CD4-positive, alpha-beta T cell (primary cell): Measurements from ENCODE around the gene CCDC182. TPM values are rescaled to one million over a fixed set of nuclear protein-coding genes. Genes with fewer than 3 reads are reported as not detected.

Source experiments
- ATAC-seq: fragments of 200-7000 bp; cut with Tn5 transposase; one replicate; pipeline ENCODE4 v1.10.0; 2022; ENCODE audit warnings: mild to moderate bottlenecking; ENCODE audit not compliant: poor library complexity
- CTCF ChIA-PET: fragments of 350-600 bp; sonication (Branson Sonifier 250); formaldehyde crosslinking; loops from one replicate; lab custom pipeline; 2021; ENCODE audit warnings: antibody characterized with exemption, inconsistent platforms; lab: Charles Lee
- POLR2A ChIA-PET: fragments of 350-600 bp; sonication (Branson Sonifier 250); formaldehyde crosslinking; loops from one replicate; lab custom pipeline; 2021; ENCODE audit warnings: antibody characterized with exemption, inconsistent platforms; lab: Charles Lee
- DNase-seq, 14 experiments: peaks; one replicate each; pipeline ENCODE4 v3.0.0-alpha.2; 2013 to 2020; ENCODE audit warnings: mixed read lengths in 2 of 14
- H3K27ac ChIP-seq, 2 donors: one replicate each; pipeline versions ENCODE4 v1.5.1 to v1.7.0; 2013; ENCODE audit warnings: low read length in 2 of 2, low read depth in 1 of 2, mild to moderate bottlenecking in 1 of 2
- H3K27me3 ChIP-seq, 2 experiments: 1 replicate in 1 of 2; 2 replicates in 1 of 2; pipeline versions ENCODE4 v1.6.1 to v1.7.0; 2013; ENCODE audit warnings: low read length in 2 of 2, control low read depth in 1 of 2, mild to moderate bottlenecking in 1 of 2, moderate library complexity in 1 of 2; ENCODE audit not compliant: insufficient read depth in 2 of 2, control insufficient read depth in 1 of 2
- H3K36me3 ChIP-seq: one replicate; pipeline ENCODE4 v1.6.1; 2013; ENCODE audit warnings: low read length, control low read depth; ENCODE audit not compliant: insufficient read depth
- H3K4me1 ChIP-seq: one replicate; pipeline ENCODE4 v1.6.1; 2013; ENCODE audit warnings: low read length, control low read depth; ENCODE audit not compliant: insufficient read depth
- H3K4me3 ChIP-seq: one replicate; pipeline ENCODE4 v1.5.1; 2013; ENCODE audit warnings: mild to moderate bottlenecking, low read length, moderate library complexity
- H3K9me3 ChIP-seq, 2 experiments: 1 replicate in 1 of 2; 2 replicates in 1 of 2; pipeline versions ENCODE4 v1.6.1 to v1.7.0; 2013; ENCODE audit warnings: low read length in 2 of 2, mild to moderate bottlenecking in 2 of 2, control low read depth in 1 of 2, moderate library complexity in 1 of 2; ENCODE audit not compliant: control insufficient read depth in 1 of 2, insufficient read depth in 1 of 2
- H3K27ac Mint-ChIP-seq: one replicate; pipeline ENCODE4 v1.8.0; 2020; ENCODE audit warnings: mixed read lengths
- H3K27me3 Mint-ChIP-seq: one replicate; pipeline ENCODE4 v1.8.0; 2021; ENCODE audit warnings: mixed read lengths
- H3K36me3 Mint-ChIP-seq: one replicate; pipeline ENCODE4 v1.8.0; 2021; ENCODE audit warnings: low read depth, mixed read lengths
- H3K4me1 Mint-ChIP-seq: one replicate; pipeline ENCODE4 v1.8.0; 2021; ENCODE audit warnings: low read depth, mixed read lengths
- H3K4me3 Mint-ChIP-seq: one replicate; pipeline ENCODE4 v1.8.0; 2020; ENCODE audit warnings: mild to moderate bottlenecking, mixed read lengths
- H3K9me3 Mint-ChIP-seq: one replicate; pipeline ENCODE4 v1.8.0; 2020; ENCODE audit warnings: mixed read lengths
- CTCF ChIP-seq: fragments of 200-600 bp; IDR thresholded peaks from one replicate; pipeline ENCODE4 v1.8.0; 2022; ENCODE audit warnings: antibody characterized with exemption, mild to moderate bottlenecking
- intact Hi-C, 2 experiments: fragments of 100-400 bp; cut with DNase I in 1 of 2; cut with micrococcal nuclease in 1 of 2; formaldehyde crosslinking; loops; one replicate each; pipeline versions ENCODE4 v1.15.1 to v1.9.0; 2023 to 2025; cut with DNase I, micrococcal nuclease
- total RNA-seq, 174 experiments: library from RNA in 2 of 174; stranded (reverse) in 2 of 174; gene quantifications; one replicate each; pipeline ENCODE4 v1.2.3 and lab custom pipeline; 2021 to 2026

Gene CCDC182
- total RNA-seq, 2 experiments from 2014 or later: not detected

- no peak for TF ChIP-seq CTCF
- POLR2A ChIA-PET: interaction anchor here (0.7 kb wide), 1 partner anchor 522 kb away, joined by 3 read pairs; no protein-coding TSS in a partner anchor
Measured at GRCh38 chr17:57726213-57726790, 18.8 kb downstream of the CCDC182 start.

GRCh38 chr17:57724729-57725125, 20.4 kb downstream of the CCDC182 start:
- Histone ChIP-seq H3K4me1 (no peaks in the 10 kb centered on the region), H3K27me3 (no peaks in the 10 kb centered on the region), H3K9me3 (no peaks in the 10 kb centered on the region), H3K27ac (no peak overlapping the region), H3K4me3 (no peak overlapping the region), H3K36me3 (no peaks in the 10 kb centered on the region)
- intact Hi-C loops: no loop called here
- no peaks in the 10 kb centered on the region for H3K4me1 Mint-ChIP-seq
- DNase-seq: no peak
- ATAC-seq: no peak
- H3K27me3 Mint-ChIP-seq: no peaks in the 10 kb centered on the region
- no peak for TF ChIP-seq CTCF
- no peak overlapping the region for H3K27ac Mint-ChIP-seq
- ChIA-PET CTCF (no interaction called here), POLR2A (no interaction called here)
- no peaks in the 10 kb centered on the region for H3K9me3 Mint-ChIP-seq
- no peak overlapping the region for H3K4me3 Mint-ChIP-seq
- H3K36me3 Mint-ChIP-seq: no peaks in the 10 kb centered on the region

More at GRCh38 chr17:57726213-57726790, 18.8 kb downstream of the CCDC182 start:
- CTCF ChIA-PET: no interaction called here
- no peak overlapping the region for H3K27ac ChIP-seq
- ATAC-seq (no peak), DNase-seq (no peak)
- no peak overlapping the region for H3K4me3 Mint-ChIP-seq
- H3K4me1 ChIP-seq: no peaks in the 10 kb centered on the region
- no peaks in the 10 kb centered on the region for H3K36me3 Mint-ChIP-seq
- H3K27me3 Mint-ChIP-seq: no peaks in the 10 kb centered on the region
- no peaks in the 10 kb centered on the region for H3K4me1 Mint-ChIP-seq
- H3K4me3 ChIP-seq: no peak overlapping the region
- intact Hi-C loops: no loop called here
- no peak overlapping the region for H3K27ac Mint-ChIP-seq
- no peaks in the 10 kb centered on the region for H3K36me3 ChIP-seq
- no peaks in the 10 kb centered on the region for H3K27me3 ChIP-seq
- no peaks in the 10 kb centered on the region for H3K9me3 ChIP-seq
- no peaks in the 10 kb centered on the region for H3K9me3 Mint-ChIP-seq

- H3K36me3 Mint-ChIP-seq: no peaks in the 10 kb centered on the region
- no peaks in the 10 kb centered on the region for H3K4me1 Mint-ChIP-seq
- intact Hi-C loops: no loop called here
- no peaks in the 10 kb centered on the region for H3K4me1 ChIP-seq
- ChIA-PET CTCF (no interaction called here), POLR2A (no interaction called here)
- no peak for TF ChIP-seq CTCF
- H3K36me3 ChIP-seq: no peaks in the 10 kb centered on the region
- no peaks in the 10 kb centered on the region for H3K27me3 ChIP-seq
- H3K4me3 ChIP-seq: no peak overlapping the region
- no peak overlapping the region for H3K27ac Mint-ChIP-seq
- ATAC-seq: no peak
- DNase-seq: no peak
- no peaks in the 10 kb centered on the region for H3K9me3 ChIP-seq
- no peaks in the 10 kb centered on the region for H3K9me3 Mint-ChIP-seq
- no peak overlapping the region for H3K27ac ChIP-seq
- no peak overlapping the region for H3K4me3 Mint-ChIP-seq
- H3K27me3 Mint-ChIP-seq: no peaks in the 10 kb centered on the region
Measured at GRCh38 chr17:57724026-57724728, 20.9 kb downstream of the CCDC182 start.
